Measurements from ENCODE around the gene HSPBP1. TPM values are rescaled to one million over a fixed set of nuclear protein-coding genes. Genes with fewer than 3 reads are reported as not detected.

HSPBP1 gene
- polyA plus RNA-seq, 3 donors: 12.3 to 17.0 (median 15.3) TPM

DNA sequence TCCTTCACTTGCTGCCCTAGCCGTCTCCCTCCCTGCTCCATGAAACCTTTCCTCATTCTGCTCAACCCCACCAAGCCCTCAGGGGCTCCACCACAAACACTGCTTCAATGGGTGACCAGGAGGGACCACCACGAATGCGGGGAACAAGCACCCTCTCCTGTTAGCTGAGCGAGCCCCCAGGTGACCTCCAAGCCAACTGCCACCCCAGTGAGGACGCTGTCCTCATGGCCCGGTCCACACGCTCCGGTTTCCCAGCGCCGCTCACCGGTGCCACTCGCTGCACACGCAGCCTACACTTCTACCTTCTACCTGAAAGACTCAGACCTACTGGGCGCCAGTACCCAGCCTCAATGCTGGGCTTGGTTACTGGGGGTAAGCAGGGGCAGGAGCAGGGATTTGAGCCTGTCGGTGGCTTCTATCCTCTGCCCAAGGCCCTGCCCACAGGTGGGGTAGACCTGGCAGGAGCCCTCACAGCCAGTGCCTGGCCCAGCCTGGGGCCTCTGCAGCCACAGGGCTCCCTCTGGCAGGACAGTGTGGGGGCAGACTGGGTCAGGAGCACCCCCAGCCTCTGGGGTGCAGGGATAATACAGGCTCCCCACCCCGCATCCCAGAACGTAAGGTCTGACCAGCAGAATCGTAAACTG is 50.6 kb downstream of the HSPBP1 start:
- Mint-ChIP-seq H3K9me3 (peaks cover 0 to 2% (median 0%) of the 10 kb centered on the region in 7 donors), H3K4me3 (peak overlapping the region in 1 of 2 donors; percentile 37), H3K27me3 (ENCODE audit: low read depth in 3 of 3) (peaks cover 0 to 3% (median 0%) of the 10 kb centered on the region in 3 donors), H3K4me1 (peaks cover 5% of the 10 kb centered on the region), H3K36me3 (peaks cover 57 to 76% of the 10 kb centered on the region in 2 donors), H3K27ac (peak overlapping the region in 2 of 7 donors; percentile 46 to 50)
- TF ChIP-seq, protein P1, sequence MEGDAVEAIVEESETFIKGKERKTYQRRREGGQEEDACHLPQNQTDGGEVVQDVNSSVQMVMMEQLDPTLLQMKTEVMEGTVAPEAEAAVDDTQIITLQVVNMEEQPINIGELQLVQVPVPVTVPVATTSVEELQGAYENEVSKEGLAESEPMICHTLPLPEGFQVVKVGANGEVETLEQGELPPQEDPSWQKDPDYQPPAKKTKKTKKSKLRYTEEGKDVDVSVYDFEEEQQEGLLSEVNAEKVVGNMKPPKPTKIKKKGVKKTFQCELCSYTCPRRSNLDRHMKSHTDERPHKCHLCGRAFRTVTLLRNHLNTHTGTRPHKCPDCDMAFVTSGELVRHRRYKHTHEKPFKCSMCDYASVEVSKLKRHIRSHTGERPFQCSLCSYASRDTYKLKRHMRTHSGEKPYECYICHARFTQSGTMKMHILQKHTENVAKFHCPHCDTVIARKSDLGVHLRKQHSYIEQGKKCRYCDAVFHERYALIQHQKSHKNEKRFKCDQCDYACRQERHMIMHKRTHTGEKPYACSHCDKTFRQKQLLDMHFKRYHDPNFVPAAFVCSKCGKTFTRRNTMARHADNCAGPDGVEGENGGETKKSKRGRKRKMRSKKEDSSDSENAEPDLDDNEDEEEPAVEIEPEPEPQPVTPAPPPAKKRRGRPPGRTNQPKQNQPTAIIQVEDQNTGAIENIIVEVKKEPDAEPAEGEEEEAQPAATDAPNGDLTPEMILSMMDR (IDR thresholded peaks at IDR 0.05): no peak
- Histone ChIP-seq H3K4me1 (ENCODE audit: control insufficient read depth in 1 of 2, insufficient read depth in 2 of 2, low read length in 2 of 2) (no peaks in the 10 kb centered on the region), H4K20me1 (ENCODE audit: insufficient read depth, low read length) (peaks cover 96% of the 10 kb centered on the region), H3K36me3 (replicated peaks in 1 of 2; ENCODE audit: control insufficient read depth in 1 of 2, insufficient read depth in 2 of 2, low read length in 2 of 2) (peaks cover 73 to 81% of the 10 kb centered on the region in 2 donors), H3K9ac (ENCODE audit: insufficient read depth, low read length, poor library complexity, severe bottlenecking) (no peak overlapping the region), H3K4me3 (replicated peaks in 1 of 3; ENCODE audit: low read depth in 2 of 3, low read length in 3 of 3) (no peak overlapping the region), H3K9me3 (replicated peaks in 1 of 2; ENCODE audit: control insufficient read depth in 1 of 2, insufficient read depth in 1 of 2, low read length in 2 of 2) (no peaks in the 10 kb centered on the region), H3K27ac (ENCODE audit: low read depth in 1 of 2, low read length in 2 of 2) (no peak overlapping the region), H2AFZ (ENCODE audit: insufficient read depth, low read depth, low read length, poor library complexity, severe bottlenecking) (no peak overlapping the region), H3K27me3 (ENCODE audit: control insufficient read depth in 2 of 2, insufficient read depth in 2 of 2, low read length in 2 of 2) (no peaks in the 10 kb centered on the region), H3K79me2 (ENCODE audit: insufficient read depth, low read length) (peaks cover 18% of the 10 kb centered on the region), H3K4me2 (replicated peaks; ENCODE audit: extremely low read depth, low read length, poor library complexity, severe bottlenecking) (no peak overlapping the region)
- WGBS (ENCODE audit: insufficient coverage): 100% methylated on average over 9 of the region's 18 CpGs
- intact Hi-C loops (cut with micrococcal nuclease): no loop called here
- no peak for DNase-seq

DNA sequence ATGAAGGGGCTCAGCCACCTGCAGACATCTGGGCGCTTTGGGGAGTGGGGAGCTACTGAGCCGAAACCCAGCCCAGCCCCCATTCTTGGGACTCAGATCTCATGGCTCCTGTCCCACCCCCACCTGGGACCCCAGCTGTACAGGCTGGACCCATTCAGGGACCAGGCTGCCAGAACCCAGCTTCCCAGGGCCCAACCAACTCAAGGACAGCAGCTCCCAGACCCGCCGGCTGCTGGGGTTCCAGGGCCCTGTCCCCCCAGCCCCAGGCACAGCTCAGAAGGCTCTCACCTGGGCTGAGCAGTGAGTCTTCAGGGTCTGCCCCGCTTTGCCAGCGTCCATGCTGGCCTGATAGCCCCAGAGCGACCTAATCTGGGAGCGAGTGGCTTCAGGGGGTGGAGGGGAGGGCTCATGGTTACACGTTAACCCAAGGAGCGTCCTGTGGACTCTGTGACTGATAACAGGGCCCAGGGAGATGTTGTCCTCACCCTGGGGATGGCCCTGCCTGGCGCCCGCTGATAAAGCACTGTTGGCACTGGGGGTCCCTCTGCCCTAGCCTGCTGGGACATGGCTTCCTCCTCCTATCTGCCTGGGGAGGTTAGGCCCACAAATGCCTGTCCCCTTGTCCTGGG is 51.4 kb downstream of the HSPBP1 start, which contains the start of gene TMEM86B:
TSS of gene TMEM86B (minus strand) at position 361 of the 629 bp plus-strand sequence. CDS start at position 339, 22 bp downstream.
- Mint-ChIP-seq H3K4me3 (peak within 1 kb of the TSS in 1 of 2 donors; percentile 37), H3K36me3 (peaks cover 53 to 73% of the 10 kb centered on the region in 2 donors), H3K9me3 (peaks cover 0 to 2% (median 0%) of the 10 kb centered on the region in 7 donors), H3K4me1 (peaks cover 5% of the 10 kb centered on the region), H3K27me3 (ENCODE audit: low read depth in 3 of 3) (peaks cover 0 to 3% (median 0%) of the 10 kb centered on the region in 3 donors), H3K27ac (peak within 1 kb of the TSS in 4 of 7 donors; percentile 0 to 57 (median 30))
- TF ChIP-seq, protein P1 (IDR thresholded peaks at IDR 0.05): no peak
- intact Hi-C loops (cut with micrococcal nuclease): no loop called here
- no peak within 1 kb of the TSS for H3K9ac ChIP-seq (ENCODE audit: insufficient read depth, low read length, poor library complexity, severe bottlenecking)
- no peak for DNase-seq
- H3K9me3 ChIP-seq (replicated peaks in 1 of 2; ENCODE audit: control insufficient read depth in 1 of 2, insufficient read depth in 1 of 2, low read length in 2 of 2): no peaks in the 10 kb centered on the region
- no peak within 1 kb of the TSS for H2AFZ ChIP-seq (ENCODE audit: insufficient read depth, low read depth, low read length, poor library complexity, severe bottlenecking)
- H3K27me3 ChIP-seq (ENCODE audit: control insufficient read depth in 2 of 2, insufficient read depth in 2 of 2, low read length in 2 of 2): no peaks in the 10 kb centered on the region
- H3K27ac ChIP-seq (ENCODE audit: low read depth in 1 of 2, low read length in 2 of 2): no peak within 1 kb of the TSS
- no peak within 1 kb of the TSS for H3K4me2 ChIP-seq (replicated peaks; ENCODE audit: extremely low read depth, low read length, poor library complexity, severe bottlenecking)
- no peak within 1 kb of the TSS for H3K4me3 ChIP-seq (replicated peaks in 1 of 3; ENCODE audit: low read depth in 2 of 3, low read length in 3 of 3)
- peaks cover 12% of the 10 kb centered on the region for H3K79me2 ChIP-seq (ENCODE audit: insufficient read depth, low read length)
- 100% methylated on average over 8 of the region's 12 CpGs for WGBS (ENCODE audit: insufficient coverage)
- peaks cover 95% of the 10 kb centered on the region for H4K20me1 ChIP-seq (ENCODE audit: insufficient read depth, low read length)
- peaks cover 71 to 81% of the 10 kb centered on the region in 2 donors for H3K36me3 ChIP-seq (replicated peaks in 1 of 2; ENCODE audit: control insufficient read depth in 1 of 2, insufficient read depth in 2 of 2, low read length in 2 of 2)
- H3K4me1 ChIP-seq (ENCODE audit: control insufficient read depth in 1 of 2, insufficient read depth in 2 of 2, low read length in 2 of 2): no peaks in the 10 kb centered on the region
